Measurements from ENCODE around the gene CEACAM8.

DNA sequence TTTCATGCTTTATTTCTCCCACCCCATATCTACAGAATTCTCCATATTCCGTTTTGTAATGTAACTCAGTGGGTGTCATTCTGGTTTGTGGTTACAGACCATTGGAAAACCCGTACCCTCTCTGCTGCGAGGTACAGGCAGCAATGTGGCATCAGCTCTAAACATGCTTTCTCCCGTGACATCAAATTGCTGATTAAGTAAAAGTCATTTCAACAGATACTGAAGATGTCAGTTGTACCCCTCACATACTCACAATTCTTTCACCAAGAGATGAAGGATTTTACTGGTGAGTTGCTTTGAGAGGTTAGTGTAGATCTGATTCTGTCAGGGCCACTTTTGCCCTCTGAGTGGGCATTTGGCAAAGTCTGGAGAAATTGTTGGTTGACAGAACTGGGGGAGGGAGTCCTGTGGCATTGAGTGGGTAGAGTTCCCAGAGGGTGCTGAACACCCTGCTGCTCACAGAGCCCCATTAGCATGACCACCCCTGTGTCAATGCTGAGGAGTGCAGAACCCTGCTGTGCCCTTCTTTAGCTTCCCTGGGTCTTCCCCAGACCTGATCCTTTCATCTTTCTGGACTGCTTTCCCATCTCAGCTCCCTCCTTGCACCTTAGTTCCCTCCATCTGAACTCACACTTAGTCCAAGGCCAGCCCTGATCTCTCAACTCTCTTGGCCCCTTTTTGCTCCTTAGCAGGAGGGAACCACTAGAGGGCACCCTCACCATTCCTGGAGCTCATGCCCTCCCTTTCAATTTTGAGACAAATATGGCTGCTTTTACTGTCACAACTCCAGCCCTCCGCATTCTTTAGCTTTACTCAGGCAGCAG lies 39.9 kb upstream of the CEACAM8 start:
- TF ChIP-seq POLR2A (IDR thresholded peaks at IDR 0.05) = no peak
- no peak for TF ChIP-seq POLR2AphosphoS5 (IDR thresholded peaks at IDR 0.05; ENCODE audit: insufficient read depth in 1 of 2, low read depth in 1 of 2)
- TF ChIP-seq, protein P1, sequence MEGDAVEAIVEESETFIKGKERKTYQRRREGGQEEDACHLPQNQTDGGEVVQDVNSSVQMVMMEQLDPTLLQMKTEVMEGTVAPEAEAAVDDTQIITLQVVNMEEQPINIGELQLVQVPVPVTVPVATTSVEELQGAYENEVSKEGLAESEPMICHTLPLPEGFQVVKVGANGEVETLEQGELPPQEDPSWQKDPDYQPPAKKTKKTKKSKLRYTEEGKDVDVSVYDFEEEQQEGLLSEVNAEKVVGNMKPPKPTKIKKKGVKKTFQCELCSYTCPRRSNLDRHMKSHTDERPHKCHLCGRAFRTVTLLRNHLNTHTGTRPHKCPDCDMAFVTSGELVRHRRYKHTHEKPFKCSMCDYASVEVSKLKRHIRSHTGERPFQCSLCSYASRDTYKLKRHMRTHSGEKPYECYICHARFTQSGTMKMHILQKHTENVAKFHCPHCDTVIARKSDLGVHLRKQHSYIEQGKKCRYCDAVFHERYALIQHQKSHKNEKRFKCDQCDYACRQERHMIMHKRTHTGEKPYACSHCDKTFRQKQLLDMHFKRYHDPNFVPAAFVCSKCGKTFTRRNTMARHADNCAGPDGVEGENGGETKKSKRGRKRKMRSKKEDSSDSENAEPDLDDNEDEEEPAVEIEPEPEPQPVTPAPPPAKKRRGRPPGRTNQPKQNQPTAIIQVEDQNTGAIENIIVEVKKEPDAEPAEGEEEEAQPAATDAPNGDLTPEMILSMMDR (IDR thresholded peaks at IDR 0.05) = no peak

Measured in vagina (tissue), 2 donors.